ENCODE data around the gene PLD4.

The PLD4 gene

GRCh38 chr14:104979758-104980610 lies 55.3 kb downstream of the PLD4 start:
- DNase-seq (ENCODE audit: low read depth) = no peak
- TF ChIP-seq CTCF (conservative IDR thresholded peaks at IDR 0.05; ENCODE audit: control insufficient read depth, insufficient read depth, low read depth, low read length) = no peak
- H3K4me3 ChIP-seq (ENCODE audit: control insufficient read depth, low read depth, low read length) = no peak overlapping the region

GRCh38 chr14:104980611-104981531 lies 56.2 kb downstream of the PLD4 start:
- no peak overlapping the region for H3K4me3 ChIP-seq (ENCODE audit: control insufficient read depth, low read depth, low read length)
- no peak for TF ChIP-seq CTCF (conservative IDR thresholded peaks at IDR 0.05; ENCODE audit: control insufficient read depth, insufficient read depth, low read depth, low read length)
- DNase-seq (ENCODE audit: low read depth) = no peak

- TF ChIP-seq CTCF (conservative IDR thresholded peaks at IDR 0.05; ENCODE audit: control insufficient read depth, insufficient read depth, low read depth, low read length) = no peak
- H3K4me3 ChIP-seq (ENCODE audit: control insufficient read depth, low read depth, low read length) = no peak overlapping the region
- no peak for DNase-seq (ENCODE audit: low read depth)
These were observed 57.2 kb downstream of the PLD4 start for GRCh38 chr14:104981699-104982541.

- H3K4me3 ChIP-seq (ENCODE audit: control insufficient read depth, low read depth, low read length) = no peak overlapping the region
- no peak for TF ChIP-seq CTCF (conservative IDR thresholded peaks at IDR 0.05; ENCODE audit: control insufficient read depth, insufficient read depth, low read depth, low read length)
- DNase-seq (ENCODE audit: low read depth) = no peak
These were observed 58.0 kb downstream of the PLD4 start for GRCh38 chr14:104982548-104983230.
